GM18499 (cell line): ENCODE data around the gene SLAIN2.
"Not testable (repeated sequence)": the region's sequence is repeated elsewhere in the genome, so short reads cannot be mapped to it uniquely, and the experiment has no call there.

Source experiments
- ATAC-seq: cut with Tn5 transposase; IDR thresholded peaks from one replicate; pipeline ENCODE4 v1.9.1; 2021; ENCODE audit warnings: moderate number of reproducible peaks; ENCODE audit not compliant: insufficient read depth, unreplicated experiment

The SLAIN2 gene

DNA sequence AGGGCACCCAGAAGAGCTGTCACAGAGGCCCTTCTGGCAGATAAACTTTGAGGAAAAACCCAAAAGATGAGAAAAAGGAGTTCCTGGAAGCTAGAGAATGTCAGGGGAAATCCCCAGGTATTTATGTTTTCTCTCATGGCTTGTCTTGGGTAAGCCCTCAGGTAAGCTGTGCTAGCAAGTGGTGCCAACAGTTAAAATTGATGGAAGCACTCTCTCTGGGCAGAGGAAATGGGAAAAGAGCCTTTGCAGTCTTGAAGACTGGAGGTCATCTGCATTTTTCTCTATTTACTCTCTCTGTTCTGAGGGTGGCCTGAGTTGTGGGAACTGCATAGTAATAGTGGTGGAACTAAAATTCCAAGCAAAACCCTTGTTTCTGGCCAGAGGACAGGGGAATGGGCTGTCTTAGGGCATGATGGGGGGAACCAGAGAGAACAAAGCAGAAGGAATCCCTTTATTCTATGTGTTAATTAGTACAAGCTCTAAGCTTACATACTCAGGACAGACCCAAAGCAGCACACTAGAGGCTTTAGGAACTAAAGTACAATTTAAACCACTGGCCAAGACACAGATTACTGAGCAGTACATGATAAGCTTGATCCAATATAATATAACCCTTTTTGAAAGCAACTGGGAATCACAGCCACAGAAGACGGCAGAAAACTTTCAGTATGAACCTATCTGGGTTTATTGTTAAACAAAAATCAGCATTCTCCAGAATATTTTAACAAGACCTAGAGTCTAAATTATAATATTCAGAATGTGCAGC is 88.6 kb downstream of the SLAIN2 start:
- no peak for ATAC-seq

DNA sequence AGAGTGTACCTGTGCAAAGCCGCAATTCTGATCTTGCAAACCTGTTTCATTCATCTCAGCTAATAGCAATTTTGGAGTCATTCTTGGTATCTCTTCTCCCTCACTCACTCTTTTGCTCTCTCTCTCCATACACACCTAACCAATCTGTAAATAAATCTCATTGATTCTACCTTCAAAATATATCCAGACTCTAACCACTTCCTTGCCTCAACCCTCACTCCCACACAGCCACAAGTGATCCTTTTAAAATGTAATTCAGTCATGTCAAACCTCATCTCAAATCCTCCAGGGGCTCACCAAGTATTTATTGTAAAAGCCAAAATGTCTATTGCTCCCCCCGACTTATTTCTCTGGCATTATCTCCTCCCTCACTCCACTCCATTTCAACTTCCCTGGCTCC is 90.1 kb downstream of the SLAIN2 start:
- no peak for ATAC-seq

DNA sequence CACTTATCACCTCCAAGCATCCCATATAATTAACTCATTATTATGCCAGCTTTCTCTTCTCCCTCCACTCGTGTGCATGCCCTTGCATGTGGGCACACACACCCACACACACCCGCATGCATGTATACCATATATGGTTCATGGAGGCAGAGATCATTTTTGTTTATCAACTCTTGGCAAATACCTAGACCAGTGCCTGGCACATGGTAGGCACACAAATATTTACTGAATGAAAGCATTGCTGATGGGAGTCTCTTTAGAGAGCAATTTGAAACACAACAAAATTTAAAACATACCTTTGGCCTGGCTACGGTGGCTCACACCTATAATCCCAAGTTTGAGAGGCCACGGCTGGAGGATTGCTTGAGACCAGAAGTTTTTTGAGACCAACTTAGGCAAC is 90.7 kb downstream of the SLAIN2 start:
- no peak for ATAC-seq

DNA sequence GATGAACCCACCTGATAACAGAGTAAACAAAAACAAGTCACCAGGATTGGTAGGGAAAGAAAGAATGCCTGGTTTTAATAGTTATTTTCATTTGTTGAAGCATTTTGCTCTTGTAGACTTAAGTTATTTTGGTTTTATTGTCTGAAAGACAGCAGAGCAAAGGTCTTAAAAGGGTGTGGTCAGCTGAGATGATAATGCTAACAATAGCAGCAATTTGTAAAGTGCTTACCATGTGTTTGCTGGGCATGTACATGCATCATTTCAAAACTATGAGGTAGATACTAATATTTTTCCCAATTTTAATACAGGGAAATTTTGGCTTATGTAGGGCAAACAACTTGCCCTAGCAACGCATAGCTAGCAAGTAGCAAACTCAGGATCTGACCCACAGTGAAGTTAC is 95.0 kb downstream of the SLAIN2 start:
- ATAC-seq, result no peak

DNA sequence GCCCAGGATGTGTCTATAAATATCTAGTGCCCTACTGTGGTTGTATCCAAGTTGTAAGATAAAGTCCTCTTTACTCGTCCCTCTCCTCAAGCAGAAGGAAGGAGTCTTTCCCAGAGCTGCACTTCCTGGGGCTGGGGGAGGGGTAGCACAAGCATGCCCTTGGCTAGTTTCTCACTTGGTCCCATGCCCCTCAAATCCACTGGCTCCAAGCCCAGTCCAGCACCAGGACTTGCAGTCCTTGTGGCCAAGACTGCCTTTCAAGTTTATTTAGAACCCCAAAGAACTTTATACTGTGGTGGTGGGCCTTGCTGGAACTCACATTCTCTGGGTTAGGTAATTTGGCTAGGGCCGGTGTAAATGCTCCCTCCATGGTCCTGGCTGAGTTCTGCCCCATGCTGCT is 98.7 kb downstream of the SLAIN2 start:
- ATAC-seq, result no peak

DNA sequence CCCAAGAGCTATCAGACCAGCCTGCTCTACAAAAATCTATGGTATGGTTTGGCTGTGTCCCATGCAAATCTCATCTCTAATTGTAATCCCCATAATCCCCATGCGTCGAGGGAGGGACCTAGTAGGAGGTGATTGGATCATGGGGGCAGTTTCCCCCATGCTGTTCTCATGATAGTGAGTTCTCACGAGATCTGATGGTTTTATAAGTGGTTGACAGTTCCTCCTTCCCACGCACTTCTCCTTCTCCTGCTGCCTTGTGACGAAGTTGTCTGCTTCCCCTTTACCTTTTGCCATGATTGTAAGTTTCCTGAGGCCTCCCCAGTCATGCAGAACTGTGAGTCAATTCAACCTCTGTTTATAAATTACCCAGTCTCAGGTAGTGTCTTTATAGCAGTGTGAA is 99.6 kb downstream of the SLAIN2 start:
- not testable (repeated sequence) for ATAC-seq

DNA sequence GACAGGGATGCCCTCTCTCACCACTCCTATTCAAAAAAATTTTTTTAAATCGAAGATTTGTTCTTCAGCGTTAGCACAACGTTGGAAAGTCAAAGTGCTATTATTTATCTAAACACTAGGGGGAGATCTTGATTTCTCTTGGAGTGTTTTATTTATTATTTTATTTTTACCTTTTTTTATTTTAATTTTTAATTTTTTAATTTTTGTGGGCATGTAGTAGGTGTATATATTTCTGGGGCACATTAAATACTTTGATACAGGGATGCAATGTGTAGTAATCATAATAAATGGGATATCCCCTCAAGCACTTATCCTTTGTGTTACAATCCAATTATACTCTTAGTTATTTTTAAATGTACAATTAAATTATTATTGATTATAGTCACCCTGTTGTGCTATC is 104.4 kb downstream of the SLAIN2 start:
- ATAC-seq, result no peak

DNA sequence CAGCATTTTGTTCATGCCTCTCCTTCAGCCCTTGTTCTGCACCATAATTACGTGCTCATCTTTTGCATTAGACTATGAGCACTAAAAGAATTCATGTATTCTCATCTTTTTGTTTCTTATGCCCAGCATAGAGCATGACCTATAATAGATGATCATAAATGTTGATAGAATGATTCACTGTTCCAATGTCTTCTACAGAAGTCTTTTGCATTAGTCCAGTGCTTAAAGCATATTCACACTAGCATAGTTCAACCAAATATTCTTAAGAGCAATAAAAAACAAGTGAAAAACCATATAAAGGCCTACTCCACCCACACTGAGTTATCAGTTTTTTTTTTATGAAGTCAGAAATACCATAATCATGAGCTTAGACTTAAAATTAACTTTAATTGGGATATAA is 105.3 kb downstream of the SLAIN2 start:
- no peak for ATAC-seq

DNA sequence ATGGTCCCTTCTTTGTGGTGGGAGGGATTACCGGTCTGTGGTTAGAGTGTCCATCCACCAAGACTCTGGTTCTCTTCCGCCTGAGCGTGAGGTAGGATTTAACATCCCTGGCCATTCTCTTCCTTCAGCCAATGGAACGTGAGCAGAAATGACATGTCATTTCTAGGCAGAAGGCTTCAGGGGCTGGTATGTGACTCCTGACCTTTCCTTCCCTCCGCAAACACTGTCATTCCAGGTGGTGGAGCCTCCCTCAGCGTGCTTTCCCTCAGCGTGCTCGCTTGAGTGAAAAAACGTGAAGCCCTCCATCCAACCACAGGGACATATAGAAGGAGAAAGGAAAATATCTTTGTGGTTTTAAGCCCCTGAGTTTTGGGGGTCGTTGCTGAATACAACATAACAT is 107.8 kb downstream of the SLAIN2 start:
- ATAC-seq, result no peak

DNA sequence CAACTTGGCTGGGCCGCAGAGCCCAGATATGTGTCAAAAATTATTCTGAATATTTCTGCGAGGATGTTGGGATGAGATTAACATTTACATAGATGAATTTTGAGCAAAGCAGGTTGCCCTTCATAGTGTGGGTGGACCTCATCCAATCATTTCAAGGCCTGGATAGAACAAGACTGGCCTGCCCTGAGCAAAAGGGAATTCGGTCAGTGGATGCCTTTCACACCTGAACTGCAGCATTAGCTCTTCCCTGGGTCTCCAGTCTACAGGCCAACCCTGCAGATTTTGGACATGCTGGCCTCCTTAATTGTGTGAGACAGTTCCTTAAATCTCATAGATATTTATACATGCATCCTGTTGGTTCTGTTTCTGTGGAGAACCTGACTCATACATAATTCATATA is 109.4 kb downstream of the SLAIN2 start:
- no peak for ATAC-seq

DNA sequence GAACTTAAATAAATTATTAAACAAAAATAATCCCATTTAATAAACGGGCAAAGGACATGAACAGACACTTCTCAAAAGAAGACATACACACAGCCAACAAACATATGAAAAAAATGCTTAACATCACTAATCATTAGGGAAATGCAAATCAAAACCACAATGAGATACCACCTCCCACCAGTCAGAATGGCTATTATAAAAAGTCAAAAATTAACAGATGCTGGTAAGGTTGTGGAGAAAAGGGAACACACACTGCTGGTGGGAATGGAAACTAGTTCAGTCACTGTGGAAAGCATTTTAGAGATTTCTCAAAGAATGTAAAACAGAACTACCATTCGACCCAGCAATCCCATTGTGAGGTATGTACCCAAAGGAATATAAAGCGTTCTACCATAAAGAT is 110.3 kb downstream of the SLAIN2 start:
- not testable (repeated sequence) for ATAC-seq

DNA sequence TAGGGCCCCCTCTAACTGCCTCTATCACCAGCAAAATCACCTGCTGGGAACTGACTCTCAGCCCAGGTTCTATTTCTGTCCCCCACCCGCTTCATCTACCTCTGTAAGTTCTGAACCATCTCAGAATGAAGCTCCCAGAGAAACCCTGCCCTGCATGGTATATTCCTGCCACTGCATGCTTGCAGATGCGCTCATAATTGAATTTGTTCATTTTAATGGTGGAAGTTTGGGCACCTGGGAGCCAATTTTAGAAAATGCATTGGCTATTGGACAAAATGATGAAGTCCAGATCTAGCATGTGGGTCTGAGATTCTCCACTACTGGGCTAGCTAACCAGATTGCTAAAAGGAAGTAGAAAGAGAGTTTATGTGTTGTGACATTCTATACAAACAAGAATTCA is 113.3 kb downstream of the SLAIN2 start:
- no peak for ATAC-seq

DNA sequence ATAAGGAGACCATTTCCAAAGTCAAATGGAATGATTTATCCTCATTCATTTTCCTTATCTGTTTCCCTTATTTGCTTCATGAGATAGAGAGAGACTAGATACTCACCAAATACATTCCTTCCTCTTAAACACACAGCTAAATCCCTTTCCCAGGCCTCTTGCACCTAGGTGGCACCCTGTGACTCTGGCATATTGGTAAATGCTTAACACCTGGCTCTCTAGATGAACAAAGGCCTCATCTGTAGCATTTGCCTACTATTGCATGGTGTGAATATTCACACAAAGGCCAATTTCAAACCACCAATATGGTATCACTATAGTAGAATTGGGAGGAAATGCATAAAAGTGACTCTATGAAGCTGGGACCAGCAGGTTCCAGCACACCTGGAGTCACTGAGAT is 119.7 kb downstream of the SLAIN2 start:
- ATAC-seq, result no peak

DNA sequence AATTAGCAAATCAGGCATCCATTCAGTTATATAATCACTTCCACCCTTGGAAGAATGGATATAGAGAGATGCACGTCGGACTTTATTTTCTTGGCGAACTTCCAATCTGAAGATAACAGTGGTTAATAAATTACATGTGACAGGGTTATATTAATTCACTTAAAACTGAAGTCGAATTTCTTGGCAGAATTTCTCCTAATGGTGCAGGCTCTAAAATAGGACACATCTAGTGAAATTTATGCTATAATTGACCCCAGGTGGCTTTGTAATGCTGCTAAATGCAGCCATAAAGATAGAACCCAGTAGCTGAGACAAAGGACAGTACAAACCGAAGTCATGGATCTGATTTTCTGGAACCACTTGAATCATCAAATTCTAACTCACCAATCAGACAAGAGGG is 121.0 kb downstream of the SLAIN2 start:
- no peak for ATAC-seq

DNA sequence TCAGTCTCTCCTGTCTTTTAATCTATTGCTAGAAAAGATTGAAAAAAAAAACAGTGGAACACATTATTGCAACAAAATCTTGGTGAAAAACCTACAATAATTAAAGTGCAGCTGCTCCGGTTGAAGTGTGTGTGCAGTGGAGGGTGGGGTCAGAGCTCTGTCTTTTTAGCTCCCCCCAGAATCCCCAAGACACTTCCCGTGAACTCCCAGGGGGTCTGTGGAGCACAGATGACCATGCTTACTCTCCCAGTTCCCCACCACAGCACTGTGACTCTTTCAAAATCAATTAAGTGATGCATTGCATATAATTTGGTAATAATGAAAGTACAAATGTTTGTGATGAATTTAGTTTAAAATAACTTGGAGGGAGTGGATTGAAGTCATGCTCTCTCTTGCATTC is 126.1 kb downstream of the SLAIN2 start:
- ATAC-seq, result no peak

DNA sequence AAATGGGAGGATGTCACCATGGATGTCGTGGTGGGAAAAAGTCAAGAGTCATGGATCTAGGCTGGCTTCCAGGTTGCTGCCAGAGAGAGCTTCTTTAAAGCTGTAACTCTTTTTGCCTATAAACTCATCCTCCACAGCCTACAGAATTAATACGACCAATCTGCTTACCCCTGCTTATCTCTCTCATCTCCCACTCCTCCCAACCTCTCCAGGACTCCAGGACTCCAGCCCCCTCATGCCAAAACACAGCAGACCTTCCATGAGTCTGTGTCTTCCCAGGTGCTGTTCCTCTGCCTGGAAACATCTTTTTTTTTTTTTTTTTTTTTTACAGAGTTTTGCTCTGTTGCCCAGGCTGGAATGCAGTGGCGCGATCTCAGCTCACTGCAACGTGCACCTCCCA is 126.6 kb downstream of the SLAIN2 start:
- ATAC-seq, result no peak

DNA sequence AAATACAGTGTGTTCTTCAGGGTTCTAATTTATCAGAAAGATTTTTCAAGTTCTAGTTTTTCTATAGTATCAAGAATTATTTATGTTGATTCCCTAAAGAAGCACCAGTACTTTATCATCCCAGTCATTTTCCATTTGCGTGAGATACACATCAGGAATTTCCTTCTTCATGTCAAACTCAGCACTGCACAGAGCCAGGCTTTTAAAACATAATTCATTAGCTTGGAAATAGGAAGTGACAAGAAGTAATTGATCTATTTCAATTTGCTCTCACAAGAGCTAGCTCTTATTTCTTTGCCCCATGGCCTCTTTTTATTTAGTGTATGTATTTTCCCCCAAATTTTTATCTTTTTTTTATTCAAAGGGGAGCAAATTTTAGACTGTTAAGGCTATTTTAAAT is 128.8 kb downstream of the SLAIN2 start:
- no peak for ATAC-seq

DNA sequence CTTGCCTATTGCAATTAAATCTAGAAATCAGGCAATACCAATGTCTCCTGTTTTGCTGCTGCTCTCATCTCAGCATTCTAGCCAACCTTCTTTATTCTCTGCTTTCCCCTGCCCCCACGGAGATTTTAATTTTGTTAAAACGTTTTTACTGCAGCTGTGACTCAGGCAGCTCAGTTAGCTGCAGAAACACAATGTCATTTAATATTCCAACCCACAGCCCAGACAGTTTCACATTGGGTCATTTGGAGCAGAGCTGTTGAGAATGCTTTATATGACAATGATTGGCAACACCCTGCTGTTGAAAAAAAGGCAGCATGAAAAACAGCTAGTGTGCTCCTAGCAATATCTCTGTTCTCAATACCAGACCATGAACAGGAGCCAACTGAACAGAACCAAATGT is 129.2 kb downstream of the SLAIN2 start:
- ATAC-seq, result no peak

DNA sequence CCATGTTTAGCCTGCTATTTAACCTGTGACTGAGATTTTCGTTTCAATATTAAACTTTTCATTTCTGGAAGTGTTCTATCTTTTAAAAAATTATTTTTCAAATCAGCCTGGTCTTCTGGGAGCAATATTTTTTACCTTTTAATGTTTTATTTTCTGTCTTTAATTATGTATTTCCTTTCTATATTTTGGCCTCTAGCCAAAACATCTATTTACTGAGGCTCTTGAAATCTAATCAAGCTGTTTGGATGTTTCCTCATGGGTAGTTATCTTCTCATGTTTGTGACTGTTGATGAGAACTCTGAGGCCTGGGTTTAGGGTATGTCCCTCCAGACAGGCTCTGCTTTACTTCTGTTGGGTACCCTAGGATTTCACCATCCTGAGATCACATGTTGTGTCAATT is 131.5 kb downstream of the SLAIN2 start:
- ATAC-seq, result no peak

DNA sequence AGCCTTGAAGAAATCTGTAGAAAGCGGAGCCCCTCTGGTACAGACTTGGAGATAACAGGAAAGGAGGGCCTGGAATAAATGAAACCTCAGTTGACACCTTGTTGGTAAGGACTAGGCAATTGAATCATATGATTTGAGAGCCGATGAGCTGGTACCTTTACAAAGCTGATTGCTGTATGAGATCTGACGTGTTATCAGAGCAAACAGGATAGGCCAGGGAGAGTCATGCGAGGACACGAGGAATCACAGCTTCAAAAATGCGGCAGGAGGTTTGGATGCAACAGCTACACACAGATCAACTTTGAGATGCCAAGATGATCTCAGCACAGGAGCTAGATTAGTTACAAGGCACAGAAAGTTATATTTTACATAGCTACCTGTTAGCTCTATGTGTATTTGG is 134.4 kb downstream of the SLAIN2 start:
- ATAC-seq, result no peak
